Measurements from ENCODE around the gene PTPRH. TPM values are rescaled to one million over a fixed set of nuclear protein-coding genes. Genes with fewer than 3 reads are reported as not detected.
"Not testable (repeated sequence)": the region's sequence is repeated elsewhere in the genome, so short reads cannot be mapped to it uniquely, and the experiment has no call there.

The PTPRH gene
- total RNA-seq, 1 donor from 2014 or later: 175 TPM

- no peak for DNase-seq (ENCODE audit: low spot score)
These were observed 23.2 kb downstream of the PTPRH start for GRCh38 chr19:55186080-55186479.

GRCh38 chr19:55181740-55182139 lies 27.6 kb downstream of the PTPRH start:
- DNase-seq (ENCODE audit: low spot score): no peak

GRCh38 chr19:55179606-55180484 lies 29.5 kb downstream of the PTPRH start, which contains the start of gene SYT5:
TSS of gene SYT5 (minus strand) at chr19:55180289. CDS start at chr19:55179041, 1,248 bp downstream.
- DNase-seq (ENCODE audit: low spot score): peak; percentile 30

- DNase-seq (ENCODE audit: low spot score): peak; percentile 58
These were observed 30.3 kb downstream of the PTPRH start for GRCh38 chr19:55178781-55179599.

GRCh38 chr19:55176076-55176475 lies 33.2 kb downstream of the PTPRH start:
- DNase-seq (ENCODE audit: low spot score): no peak

GRCh38 chr19:55175117-55175867 lies 34.0 kb downstream of the PTPRH start:
- DNase-seq (ENCODE audit: low spot score): no peak

- DNase-seq (ENCODE audit: low spot score): no peak
These were observed 34.7 kb downstream of the PTPRH start for GRCh38 chr19:55174425-55175116.

GRCh38 chr19:55173714-55174409 lies 35.4 kb downstream of the PTPRH start:
- DNase-seq (ENCODE audit: low spot score): peak; percentile 23

- no peak for DNase-seq (ENCODE audit: low spot score)
These were observed 36.1 kb downstream of the PTPRH start for GRCh38 chr19:55173186-55173713.

GRCh38 chr19:55172741-55173140 lies 36.6 kb downstream of the PTPRH start:
- DNase-seq (ENCODE audit: low spot score): no peak

GRCh38 chr19:55172318-55172717 lies 37.0 kb downstream of the PTPRH start:
- not testable (repeated sequence) for DNase-seq (ENCODE audit: low spot score)

GRCh38 chr19:55171440-55171839 lies 37.9 kb downstream of the PTPRH start:
- no peak for DNase-seq (ENCODE audit: low spot score)

- DNase-seq (ENCODE audit: low spot score): no peak
These were observed 40.2 kb downstream of the PTPRH start for GRCh38 chr19:55169136-55169535.

- DNase-seq (ENCODE audit: low spot score): peak; percentile 95
These were observed 42.6 kb downstream of the PTPRH start, which contains the start of gene DNAAF3 for GRCh38 chr19:55166530-55167268. TSS of gene DNAAF3 (minus strand) at chr19:55166613. CDS start at chr19:55166413, 200 bp downstream.

GRCh38 chr19:55165952-55166529 lies 43.3 kb downstream of the PTPRH start:
- DNase-seq (ENCODE audit: low spot score): peak; percentile 43

GRCh38 chr19:55161571-55162322 lies 47.6 kb downstream of the PTPRH start:
- DNase-seq (ENCODE audit: low spot score): no peak

- DNase-seq (ENCODE audit: low spot score): no peak
These were observed 48.3 kb downstream of the PTPRH start for GRCh38 chr19:55160986-55161365.

Measured in mucosa of gallbladder (tissue), 1 donor.